Testis (tissue), 2 donors: ENCODE results near the gene ITIH4.

Experiments
- POLR2A ChIP-seq: fragments of 450-650 bp; IDR thresholded peaks from one replicate; pipeline ENCODE4 v1.6.1; 2017; ENCODE audit warnings: antibody characterized with exemption, mild to moderate bottlenecking, moderate library complexity
- TF ChIP-seq, protein P1 (sequence below), 3 experiments: fragments of 450-650 bp in 2 of 3; fragments of 200-600 bp in 1 of 3; sonication (generic) in 1 of 3; IDR thresholded peaks; one replicate each; pipeline ENCODE4 v1.5.1; 2016 to 2019; ENCODE audit warnings: antibody characterized with exemption in 3 of 3, mild to moderate bottlenecking in 2 of 3, moderate library complexity in 1 of 3

DNA sequence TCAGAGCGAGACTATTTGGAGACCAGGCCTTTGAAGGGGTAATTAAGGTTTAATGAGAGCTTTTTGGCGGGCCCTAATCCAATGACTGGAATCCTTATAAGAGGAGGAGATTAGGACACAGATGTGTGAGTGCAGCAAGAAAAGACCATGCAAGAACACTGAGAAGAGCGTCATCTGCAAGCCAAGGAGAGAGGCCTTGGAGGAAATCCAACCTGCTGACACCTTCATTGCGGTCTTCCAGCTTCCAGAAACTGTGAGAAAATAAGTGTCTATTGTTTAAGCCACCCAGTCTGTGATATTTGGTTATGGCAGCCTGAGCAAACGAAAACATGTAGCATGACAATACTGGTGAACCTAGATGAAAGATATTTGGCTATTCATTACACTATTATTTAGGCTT lies 27.4 kb upstream of the ITIH4 start:
- TF ChIP-seq, protein P1, sequence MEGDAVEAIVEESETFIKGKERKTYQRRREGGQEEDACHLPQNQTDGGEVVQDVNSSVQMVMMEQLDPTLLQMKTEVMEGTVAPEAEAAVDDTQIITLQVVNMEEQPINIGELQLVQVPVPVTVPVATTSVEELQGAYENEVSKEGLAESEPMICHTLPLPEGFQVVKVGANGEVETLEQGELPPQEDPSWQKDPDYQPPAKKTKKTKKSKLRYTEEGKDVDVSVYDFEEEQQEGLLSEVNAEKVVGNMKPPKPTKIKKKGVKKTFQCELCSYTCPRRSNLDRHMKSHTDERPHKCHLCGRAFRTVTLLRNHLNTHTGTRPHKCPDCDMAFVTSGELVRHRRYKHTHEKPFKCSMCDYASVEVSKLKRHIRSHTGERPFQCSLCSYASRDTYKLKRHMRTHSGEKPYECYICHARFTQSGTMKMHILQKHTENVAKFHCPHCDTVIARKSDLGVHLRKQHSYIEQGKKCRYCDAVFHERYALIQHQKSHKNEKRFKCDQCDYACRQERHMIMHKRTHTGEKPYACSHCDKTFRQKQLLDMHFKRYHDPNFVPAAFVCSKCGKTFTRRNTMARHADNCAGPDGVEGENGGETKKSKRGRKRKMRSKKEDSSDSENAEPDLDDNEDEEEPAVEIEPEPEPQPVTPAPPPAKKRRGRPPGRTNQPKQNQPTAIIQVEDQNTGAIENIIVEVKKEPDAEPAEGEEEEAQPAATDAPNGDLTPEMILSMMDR (IDR thresholded peaks at IDR 0.05), result no peak
- TF ChIP-seq POLR2A, result no peak
